Measurements from ENCODE around the gene CDH13. TPM values are rescaled to one million over a fixed set of nuclear protein-coding genes. Genes with fewer than 3 reads are reported as not detected.

The CDH13 gene
- total and polyA plus RNA-seq, 2 experiments from 2014 or later: 1.2 to 1.5 TPM

GRCh38 chr16:82886146-82886545 lies 259.4 kb downstream of the CDH13 start:
- Histone ChIP-seq H4K20me1 (ENCODE audit: insufficient read depth, poor library complexity, severe bottlenecking) (no peaks in the 10 kb centered on the region), H3K4me1 (ENCODE audit: insufficient read depth) (peaks cover 5% of the 10 kb centered on the region), H3K4me3 (no peak overlapping the region), H3K4me2 (no peak overlapping the region), H3K9me2 (replicated peaks; ENCODE audit: insufficient read depth) (no peaks in the 10 kb centered on the region), H3K27me3 (no peaks in the 10 kb centered on the region), H3K79me2 (no peaks in the 10 kb centered on the region), H2AFZ (no peak overlapping the region), H3K36me3 (replicated peaks; ENCODE audit: insufficient read depth, low read depth) (no peaks in the 10 kb centered on the region), H3K9me3 (ENCODE audit: low read depth) (no peaks in the 10 kb centered on the region), H3K27ac (no peak overlapping the region)
- DNase-seq (ENCODE audit: low spot score): no peak
- TF ChIP-seq EZH2 (IDR thresholded peaks at IDR 0.05; ENCODE audit: borderline replicate concordance) (no peak), EZH2phosphoT487 (IDR thresholded peaks at IDR 0.05; ENCODE audit: low read depth, severe bottlenecking, unreplicated experiment) (no peak)
- TF ChIP-seq, protein P1, sequence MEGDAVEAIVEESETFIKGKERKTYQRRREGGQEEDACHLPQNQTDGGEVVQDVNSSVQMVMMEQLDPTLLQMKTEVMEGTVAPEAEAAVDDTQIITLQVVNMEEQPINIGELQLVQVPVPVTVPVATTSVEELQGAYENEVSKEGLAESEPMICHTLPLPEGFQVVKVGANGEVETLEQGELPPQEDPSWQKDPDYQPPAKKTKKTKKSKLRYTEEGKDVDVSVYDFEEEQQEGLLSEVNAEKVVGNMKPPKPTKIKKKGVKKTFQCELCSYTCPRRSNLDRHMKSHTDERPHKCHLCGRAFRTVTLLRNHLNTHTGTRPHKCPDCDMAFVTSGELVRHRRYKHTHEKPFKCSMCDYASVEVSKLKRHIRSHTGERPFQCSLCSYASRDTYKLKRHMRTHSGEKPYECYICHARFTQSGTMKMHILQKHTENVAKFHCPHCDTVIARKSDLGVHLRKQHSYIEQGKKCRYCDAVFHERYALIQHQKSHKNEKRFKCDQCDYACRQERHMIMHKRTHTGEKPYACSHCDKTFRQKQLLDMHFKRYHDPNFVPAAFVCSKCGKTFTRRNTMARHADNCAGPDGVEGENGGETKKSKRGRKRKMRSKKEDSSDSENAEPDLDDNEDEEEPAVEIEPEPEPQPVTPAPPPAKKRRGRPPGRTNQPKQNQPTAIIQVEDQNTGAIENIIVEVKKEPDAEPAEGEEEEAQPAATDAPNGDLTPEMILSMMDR (IDR thresholded peaks at IDR 0.05; ENCODE audit: poor library complexity): no peak
- 49% methylated on average over 2 of the region's 2 CpGs for WGBS (ENCODE audit: low lambda C conversion rate, missing lambda C conversion rate)

- H3K4me2 ChIP-seq: peak overlapping the region; percentile 41
- no peak overlapping the region for H3K27ac ChIP-seq
- H3K9me2 ChIP-seq (replicated peaks; ENCODE audit: insufficient read depth): no peaks in the 10 kb centered on the region
- peak; percentile 58 for DNase-seq (ENCODE audit: low spot score)
- H3K9me3 ChIP-seq (ENCODE audit: low read depth): no peaks in the 10 kb centered on the region
- H3K27me3 ChIP-seq: no peaks in the 10 kb centered on the region
- H3K79me2 ChIP-seq: no peaks in the 10 kb centered on the region
- H2AFZ ChIP-seq: no peak overlapping the region
- WGBS (ENCODE audit: low lambda C conversion rate, missing lambda C conversion rate): 9% methylated on average over 4 of the region's 4 CpGs
- peaks cover 5% of the 10 kb centered on the region for H3K4me1 ChIP-seq (ENCODE audit: insufficient read depth)
- no peaks in the 10 kb centered on the region for H3K36me3 ChIP-seq (replicated peaks; ENCODE audit: insufficient read depth, low read depth)
- TF ChIP-seq EZH2phosphoT487 (IDR thresholded peaks at IDR 0.05; ENCODE audit: low read depth, severe bottlenecking, unreplicated experiment): peak; percentile 51
- TF ChIP-seq EZH2 (IDR thresholded peaks at IDR 0.05; ENCODE audit: borderline replicate concordance): no peak
- no peak overlapping the region for H3K4me3 ChIP-seq
- no peaks in the 10 kb centered on the region for H4K20me1 ChIP-seq (ENCODE audit: insufficient read depth, poor library complexity, severe bottlenecking)
These were observed 261.8 kb downstream of the CDH13 start for GRCh38 chr16:82888591-82889001.

DNA sequence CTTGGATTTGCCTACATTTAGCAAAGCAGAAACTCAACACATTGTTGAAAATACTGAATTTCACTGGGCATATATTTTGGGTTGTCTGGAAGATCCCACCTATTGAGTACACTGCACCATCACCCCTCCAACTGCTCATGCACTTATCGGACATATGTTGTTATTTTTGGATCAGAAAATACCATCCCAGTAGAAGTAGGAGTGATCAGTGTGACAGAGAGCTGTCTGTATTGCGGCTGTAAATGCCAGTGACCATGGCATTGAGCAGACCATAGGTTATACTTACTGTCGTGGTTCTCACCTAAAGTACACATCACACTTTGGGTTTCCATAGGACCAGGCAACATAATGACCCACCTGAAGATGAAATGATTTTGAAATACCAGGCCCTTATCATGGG lies 264.7 kb downstream of the CDH13 start:
- Histone ChIP-seq H3K4me3 (no peak overlapping the region), H3K4me1 (ENCODE audit: insufficient read depth) (peaks cover 5% of the 10 kb centered on the region), H3K27ac (no peak overlapping the region), H2AFZ (no peak overlapping the region), H3K9me3 (ENCODE audit: low read depth) (no peaks in the 10 kb centered on the region), H3K79me2 (no peaks in the 10 kb centered on the region), H3K27me3 (no peaks in the 10 kb centered on the region), H3K36me3 (replicated peaks; ENCODE audit: insufficient read depth, low read depth) (no peaks in the 10 kb centered on the region), H3K9me2 (replicated peaks; ENCODE audit: insufficient read depth) (no peaks in the 10 kb centered on the region), H4K20me1 (ENCODE audit: insufficient read depth, poor library complexity, severe bottlenecking) (no peaks in the 10 kb centered on the region), H3K4me2 (no peak overlapping the region)
- DNase-seq (ENCODE audit: low spot score): no peak
- TF ChIP-seq EZH2phosphoT487 (IDR thresholded peaks at IDR 0.05; ENCODE audit: low read depth, severe bottlenecking, unreplicated experiment) (no peak), EZH2 (IDR thresholded peaks at IDR 0.05; ENCODE audit: borderline replicate concordance) (no peak)
- TF ChIP-seq, protein P1 (IDR thresholded peaks at IDR 0.05; ENCODE audit: poor library complexity): no peak
- WGBS (ENCODE audit: low lambda C conversion rate, missing lambda C conversion rate): 89% methylated on average over 3 of the region's 3 CpGs

DNA sequence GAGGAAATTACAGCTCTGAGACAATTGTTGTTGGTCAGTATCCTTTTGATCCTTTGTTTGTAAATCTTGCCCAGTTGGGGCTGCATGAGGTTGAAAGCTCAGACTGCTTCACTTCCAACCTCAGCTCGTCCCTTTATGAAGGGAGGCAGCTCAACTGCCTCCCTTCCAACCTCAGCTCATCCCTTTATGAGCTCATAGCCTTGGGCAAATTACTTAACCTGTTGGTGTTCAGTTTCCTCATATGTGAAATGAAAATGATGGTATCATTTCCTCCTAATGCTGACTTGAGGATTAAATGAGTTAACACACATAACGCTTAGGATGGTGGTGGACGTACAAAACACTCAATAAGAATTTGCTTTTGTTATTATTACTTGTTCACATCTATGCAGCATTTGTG lies 265.1 kb downstream of the CDH13 start:
- 68% methylated on average over 3 of the region's 3 CpGs for WGBS (ENCODE audit: low lambda C conversion rate, missing lambda C conversion rate)
- TF ChIP-seq EZH2phosphoT487 (IDR thresholded peaks at IDR 0.05; ENCODE audit: low read depth, severe bottlenecking, unreplicated experiment): no peak
- no peak for TF ChIP-seq EZH2 (IDR thresholded peaks at IDR 0.05; ENCODE audit: borderline replicate concordance)
- TF ChIP-seq, protein P1 (IDR thresholded peaks at IDR 0.05; ENCODE audit: poor library complexity): no peak
- Histone ChIP-seq H3K9me3 (ENCODE audit: low read depth) (no peaks in the 10 kb centered on the region), H3K79me2 (no peaks in the 10 kb centered on the region), H3K4me1 (ENCODE audit: insufficient read depth) (peaks cover 5% of the 10 kb centered on the region), H3K4me3 (no peak overlapping the region), H3K4me2 (no peak overlapping the region), H3K27me3 (no peaks in the 10 kb centered on the region), H3K27ac (no peak overlapping the region), H2AFZ (no peak overlapping the region), H4K20me1 (ENCODE audit: insufficient read depth, poor library complexity, severe bottlenecking) (no peaks in the 10 kb centered on the region), H3K36me3 (replicated peaks; ENCODE audit: insufficient read depth, low read depth) (no peaks in the 10 kb centered on the region), H3K9me2 (replicated peaks; ENCODE audit: insufficient read depth) (no peaks in the 10 kb centered on the region)
- no peak for DNase-seq (ENCODE audit: low spot score)

All from hepatocyte (in vitro differentiated cells).